Measurements from ENCODE around the gene KRT15. TPM values are rescaled to one million over a fixed set of nuclear protein-coding genes. Genes with fewer than 3 reads are reported as not detected.

Gene KRT15
- total RNA-seq, 4 donors from 2014 or later, result 0.42 to 4.2 (median 0.78) TPM; not detected in 1

- DNase-seq (ENCODE audit: low spot score in 2 of 2), result no peak
- 52 to 66% methylated on average over 8 of the region's 8 CpGs for WGBS, 2 donors
Measured at GRCh38 chr17:41474863-41475262, 43.8 kb downstream of the KRT15 start.

GRCh38 chr17:41468346-41468745 lies 50.3 kb downstream of the KRT15 start:
- H3K27ac ChIP-seq, result no peak overlapping the region
- no peak for TF ChIP-seq POLR2A (IDR thresholded peaks at IDR 0.05)
- TF ChIP-seq, protein P1, sequence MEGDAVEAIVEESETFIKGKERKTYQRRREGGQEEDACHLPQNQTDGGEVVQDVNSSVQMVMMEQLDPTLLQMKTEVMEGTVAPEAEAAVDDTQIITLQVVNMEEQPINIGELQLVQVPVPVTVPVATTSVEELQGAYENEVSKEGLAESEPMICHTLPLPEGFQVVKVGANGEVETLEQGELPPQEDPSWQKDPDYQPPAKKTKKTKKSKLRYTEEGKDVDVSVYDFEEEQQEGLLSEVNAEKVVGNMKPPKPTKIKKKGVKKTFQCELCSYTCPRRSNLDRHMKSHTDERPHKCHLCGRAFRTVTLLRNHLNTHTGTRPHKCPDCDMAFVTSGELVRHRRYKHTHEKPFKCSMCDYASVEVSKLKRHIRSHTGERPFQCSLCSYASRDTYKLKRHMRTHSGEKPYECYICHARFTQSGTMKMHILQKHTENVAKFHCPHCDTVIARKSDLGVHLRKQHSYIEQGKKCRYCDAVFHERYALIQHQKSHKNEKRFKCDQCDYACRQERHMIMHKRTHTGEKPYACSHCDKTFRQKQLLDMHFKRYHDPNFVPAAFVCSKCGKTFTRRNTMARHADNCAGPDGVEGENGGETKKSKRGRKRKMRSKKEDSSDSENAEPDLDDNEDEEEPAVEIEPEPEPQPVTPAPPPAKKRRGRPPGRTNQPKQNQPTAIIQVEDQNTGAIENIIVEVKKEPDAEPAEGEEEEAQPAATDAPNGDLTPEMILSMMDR (IDR thresholded peaks at IDR 0.05), result no peak
- no peak for TF ChIP-seq EP300 (IDR thresholded peaks at IDR 0.05)
- peaks cover 0 to 13% (median 0%) of the 10 kb centered on the region in 4 donors for H3K9me3 ChIP-seq

More at GRCh38 chr17:41474863-41475262, 43.8 kb downstream of the KRT15 start:
- Histone ChIP-seq H3K36me3 (no peaks in the 10 kb centered on the region), H3K4me1 (no peaks in the 10 kb centered on the region), H3K27me3 (no peaks in the 10 kb centered on the region), H3K4me3 (no peak overlapping the region), H3K27ac (no peak overlapping the region), H3K9me3 (peaks cover 0 to 4% (median 0%) of the 10 kb centered on the region in 4 donors)
- no peak for TF ChIP-seq POLR2A (IDR thresholded peaks at IDR 0.05)
- TF ChIP-seq, protein P1 (IDR thresholded peaks at IDR 0.05), result no peak
- TF ChIP-seq EP300 (IDR thresholded peaks at IDR 0.05), result no peak

DNA sequence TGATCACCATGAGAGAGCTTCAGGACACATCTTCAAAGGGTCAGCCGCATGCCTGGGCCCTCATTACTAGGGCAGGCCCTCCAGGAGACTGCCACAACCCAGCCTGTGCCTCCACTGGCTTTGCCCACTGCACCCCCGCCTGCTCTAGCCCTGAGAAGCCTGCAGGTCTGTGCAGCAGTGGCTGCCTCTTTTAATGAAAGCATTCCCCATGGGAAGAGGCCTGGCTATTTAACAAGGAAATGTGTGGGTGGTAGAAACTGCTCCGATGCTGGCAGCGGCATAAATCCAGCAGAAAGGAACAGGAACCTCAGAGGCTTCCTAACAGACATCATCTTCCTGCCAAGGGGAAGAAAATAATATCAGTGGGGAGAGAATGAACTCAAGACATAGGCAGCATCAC lies 51.1 kb downstream of the KRT15 start:
- H3K4me3 ChIP-seq, result no peak overlapping the region
- WGBS, 2 donors, result 33 to 46% methylated on average over 4 of the region's 4 CpGs
- no peaks in the 10 kb centered on the region for H3K27me3 ChIP-seq
- H3K36me3 ChIP-seq, result no peaks in the 10 kb centered on the region
- no peak overlapping the region for H3K27ac ChIP-seq
- peaks cover 0 to 13% (median 0%) of the 10 kb centered on the region in 4 donors for H3K9me3 ChIP-seq
- H3K4me1 ChIP-seq, result no peaks in the 10 kb centered on the region
- TF ChIP-seq EP300 (IDR thresholded peaks at IDR 0.05) (no peak), POLR2A (IDR thresholded peaks at IDR 0.05) (no peak)
- TF ChIP-seq, protein P1 (IDR thresholded peaks at IDR 0.05), result no peak
- no peak for DNase-seq (ENCODE audit: low spot score in 2 of 2)

More at GRCh38 chr17:41468346-41468745, 50.3 kb downstream of the KRT15 start:
- Histone ChIP-seq H3K36me3 (no peaks in the 10 kb centered on the region), H3K4me3 (no peak overlapping the region), H3K4me1 (no peaks in the 10 kb centered on the region), H3K27me3 (no peaks in the 10 kb centered on the region)
- no peak for DNase-seq (ENCODE audit: low spot score in 2 of 2)

GRCh38 chr17:41466988-41467387 lies 51.7 kb downstream of the KRT15 start, which contains the start of gene KRT32:
Gene KRT32, minus strand, starts transcription at chr17:41467386. Its CDS starts 61 bp downstream, at chr17:41467325.
- Histone ChIP-seq H3K27me3 (no peaks in the 10 kb centered on the region), H3K4me3 (no peak within 1 kb of the TSS), H3K36me3 (no peaks in the 10 kb centered on the region), H3K9me3 (peaks cover 0 to 13% (median 0%) of the 10 kb centered on the region in 4 donors), H3K27ac (no peak within 1 kb of the TSS), H3K4me1 (no peaks in the 10 kb centered on the region)
- TF ChIP-seq POLR2A (IDR thresholded peaks at IDR 0.05), result no peak
- TF ChIP-seq, protein P1 (IDR thresholded peaks at IDR 0.05), result no peak
- no peak for DNase-seq (ENCODE audit: low spot score in 2 of 2)
- WGBS, 2 donors, result 86 to 94% methylated on average over 5 to 14 of the region's 14 CpGs

DNA sequence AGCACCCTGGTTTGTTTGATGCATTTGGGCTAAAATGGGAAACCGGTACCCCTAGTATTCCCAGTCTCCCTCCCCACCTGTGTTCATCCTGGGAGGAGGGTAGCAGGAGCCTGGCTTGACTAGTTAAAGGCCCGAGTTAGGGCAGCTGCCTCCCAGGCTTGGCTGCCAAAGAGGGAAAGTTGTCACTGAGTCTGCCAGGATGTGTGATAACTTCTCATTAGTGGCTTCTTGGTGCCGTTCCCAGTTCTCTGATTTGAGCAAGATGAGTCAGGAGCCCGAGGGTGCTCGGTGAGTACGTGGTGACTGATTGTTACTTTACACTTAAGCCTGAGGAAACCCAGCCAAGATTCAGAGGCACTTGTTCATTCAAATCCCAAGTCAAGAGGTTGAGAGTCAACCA lies 54.0 kb downstream of the KRT15 start:
- Histone ChIP-seq H3K4me3 (no peak overlapping the region), H3K9me3 (peaks cover 0 to 13% (median 0%) of the 10 kb centered on the region in 4 donors), H3K4me1 (no peaks in the 10 kb centered on the region), H3K27me3 (no peaks in the 10 kb centered on the region), H3K27ac (no peak overlapping the region), H3K36me3 (no peaks in the 10 kb centered on the region)
- TF ChIP-seq EP300 (IDR thresholded peaks at IDR 0.05), result peak in 1 of 2 donors; percentile 17
- TF ChIP-seq POLR2A (IDR thresholded peaks at IDR 0.05), result no peak
- peak; percentile 23 to 80 for DNase-seq (ENCODE audit: low spot score in 2 of 2)
- WGBS, 2 donors, result 52 to 71% methylated on average over 6 of the region's 6 CpGs

Data from tibial nerve (tissue), 4 donors.